HG02885 (cell line): Measurements from ENCODE around the gene CDC42BPB.
A peak's percentile ranks its signal among the peaks of the same experiment; 100 is the strongest.
"Not testable (repeated sequence)": the region's sequence is repeated elsewhere in the genome, so short reads cannot be mapped to it uniquely, and the experiment has no call there.

Source experiments
- ATAC-seq: cut with Tn5 transposase; IDR thresholded peaks from one replicate; pipeline ENCODE4 v1.9.1; 2021; ENCODE audit warnings: mild to moderate bottlenecking; ENCODE audit not compliant: unreplicated experiment, poor library complexity

CDC42BPB gene

DNA sequence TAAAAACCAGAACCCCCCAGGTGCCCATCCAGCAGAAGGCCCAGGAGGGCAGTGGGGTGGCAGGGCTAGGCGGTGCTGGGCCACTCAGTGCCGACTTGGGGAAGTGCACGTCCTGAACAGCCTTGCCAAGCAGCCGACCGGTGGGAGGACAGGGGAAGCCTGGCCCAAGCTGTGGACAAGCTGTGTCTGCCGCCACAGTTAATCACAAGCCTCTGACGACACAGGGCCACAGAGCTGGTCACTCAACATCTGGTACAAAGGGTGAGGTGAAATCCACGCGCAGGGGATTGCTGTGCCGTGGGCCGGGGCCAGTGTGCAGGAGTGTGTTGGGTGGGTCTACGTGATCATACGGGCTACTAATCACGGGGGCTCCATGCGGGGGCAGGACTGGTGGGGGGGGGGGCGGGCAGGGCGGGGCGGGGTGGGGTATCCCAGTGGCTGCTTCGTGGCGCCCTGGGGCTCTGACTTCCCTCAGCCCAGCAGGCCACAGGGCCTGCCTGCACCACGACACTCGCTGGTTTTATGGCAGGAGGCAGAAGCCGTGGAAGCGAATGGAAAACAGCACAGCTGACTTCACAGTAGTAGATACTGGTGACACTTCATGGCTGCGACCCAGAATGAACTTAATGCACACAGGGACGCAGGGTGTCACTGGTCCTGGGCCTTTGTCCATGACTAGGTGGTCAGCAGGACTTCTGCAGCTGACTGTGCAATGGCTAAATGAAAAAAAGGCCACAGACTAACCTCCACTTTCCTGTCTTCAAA lies 124.7 kb downstream of the CDC42BPB start:
- no peak for ATAC-seq

DNA sequence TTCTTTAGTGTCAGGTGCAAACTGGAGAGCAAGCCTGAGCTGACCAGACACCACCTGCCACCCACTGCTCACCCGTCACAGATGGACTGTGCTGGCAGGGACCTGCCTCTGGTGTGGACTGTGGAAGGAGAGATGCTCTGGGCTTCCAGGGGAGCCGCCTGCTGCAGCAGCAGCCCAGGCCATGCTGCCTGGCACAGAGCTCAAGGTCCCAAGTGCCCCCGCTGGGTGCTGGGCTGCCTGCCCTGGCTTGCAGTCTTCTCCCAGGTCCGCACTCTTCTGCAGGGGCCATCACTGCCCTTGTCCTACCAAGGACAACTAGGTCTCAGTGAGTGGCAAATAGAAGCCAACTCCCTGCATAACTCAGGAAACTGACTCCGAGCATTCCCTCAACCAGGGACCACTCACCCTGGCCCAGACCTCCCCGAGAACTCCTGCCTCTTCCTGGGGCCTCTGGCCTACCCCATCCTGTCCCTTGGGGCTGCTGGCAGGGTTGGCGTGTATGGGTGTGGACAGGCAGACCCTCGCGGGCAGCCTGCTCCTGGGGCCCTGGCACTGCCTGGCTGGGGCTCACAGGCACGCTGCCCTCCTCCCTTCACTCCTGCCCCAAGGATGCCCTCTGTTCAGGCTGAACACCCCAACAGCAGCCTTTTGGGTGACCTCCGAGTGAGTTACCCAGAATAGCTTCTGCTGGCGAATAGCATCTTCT lies 125.6 kb downstream of the CDC42BPB start:
- no peak for ATAC-seq

DNA sequence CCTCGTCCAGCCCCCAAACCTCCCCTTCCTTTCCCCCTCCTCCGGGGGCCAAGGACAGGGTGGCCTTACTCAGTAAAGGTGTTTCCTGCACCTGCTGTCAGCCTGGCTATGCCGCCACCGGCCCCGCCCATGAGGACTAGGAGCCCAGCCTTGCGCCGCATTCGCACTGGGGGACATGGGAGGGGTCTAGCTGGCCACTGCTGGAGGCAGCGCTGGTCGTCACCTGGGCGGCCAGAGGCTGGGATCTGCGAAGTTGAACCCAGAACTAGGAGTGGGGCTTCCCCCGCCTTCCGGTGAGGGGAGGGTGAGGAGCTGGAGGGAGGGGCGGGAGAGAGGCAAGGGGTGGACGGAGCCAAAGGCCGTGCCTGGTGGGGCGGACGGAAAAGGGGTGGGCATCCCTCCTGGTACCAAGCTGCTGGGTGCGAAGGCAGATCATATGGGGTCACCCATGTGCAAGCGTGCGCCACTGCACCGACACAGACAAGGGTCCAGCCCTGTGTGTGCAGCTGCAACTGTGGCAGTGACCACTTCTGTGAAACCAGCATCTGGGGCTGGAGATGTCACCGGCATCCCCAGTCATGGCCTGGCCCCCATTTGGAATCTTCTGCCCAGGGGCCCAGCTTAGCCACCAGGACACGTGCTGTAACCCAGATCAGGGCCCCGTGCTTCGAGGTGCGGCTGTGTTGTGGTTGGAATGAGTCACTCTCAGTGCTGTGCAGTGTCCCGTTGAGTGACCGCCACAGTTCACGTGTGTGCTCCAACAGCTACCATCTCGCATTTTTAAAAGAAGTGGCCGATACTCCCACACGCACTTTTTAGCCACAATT lies 126.4 kb downstream of the CDC42BPB start:
- ATAC-seq: peak; percentile 47

DNA sequence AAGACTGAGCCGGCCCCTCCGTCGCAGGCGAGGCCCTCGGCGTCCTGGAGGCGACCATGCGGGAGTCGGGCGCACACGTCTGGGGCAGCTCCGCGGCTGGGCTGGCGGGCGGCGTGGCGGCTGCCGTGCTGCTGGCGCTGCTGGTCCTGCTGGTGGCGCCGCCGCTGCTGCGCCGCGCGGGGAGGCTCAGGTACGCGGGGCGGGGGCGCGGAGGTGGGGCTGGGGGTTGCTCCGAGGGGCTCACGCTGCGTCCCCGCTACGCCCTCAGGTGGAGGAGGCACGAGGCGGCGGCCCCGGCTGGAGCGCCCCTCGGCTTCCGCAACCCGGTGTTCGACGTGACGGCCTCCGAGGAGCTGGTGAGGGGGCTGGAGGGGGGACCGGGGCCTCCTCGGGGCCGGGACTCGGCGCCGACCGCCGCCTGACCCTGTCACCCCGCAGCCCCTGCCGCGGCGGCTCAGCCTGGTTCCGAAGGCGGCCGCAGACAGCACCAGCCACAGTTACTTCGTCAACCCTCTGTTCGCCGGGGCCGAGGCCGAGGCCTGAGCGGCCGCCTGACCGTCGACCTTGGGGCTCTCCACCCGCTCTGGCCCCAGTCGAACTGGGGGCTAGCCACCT lies 127.1 kb downstream of the CDC42BPB start:
- no peak for ATAC-seq

DNA sequence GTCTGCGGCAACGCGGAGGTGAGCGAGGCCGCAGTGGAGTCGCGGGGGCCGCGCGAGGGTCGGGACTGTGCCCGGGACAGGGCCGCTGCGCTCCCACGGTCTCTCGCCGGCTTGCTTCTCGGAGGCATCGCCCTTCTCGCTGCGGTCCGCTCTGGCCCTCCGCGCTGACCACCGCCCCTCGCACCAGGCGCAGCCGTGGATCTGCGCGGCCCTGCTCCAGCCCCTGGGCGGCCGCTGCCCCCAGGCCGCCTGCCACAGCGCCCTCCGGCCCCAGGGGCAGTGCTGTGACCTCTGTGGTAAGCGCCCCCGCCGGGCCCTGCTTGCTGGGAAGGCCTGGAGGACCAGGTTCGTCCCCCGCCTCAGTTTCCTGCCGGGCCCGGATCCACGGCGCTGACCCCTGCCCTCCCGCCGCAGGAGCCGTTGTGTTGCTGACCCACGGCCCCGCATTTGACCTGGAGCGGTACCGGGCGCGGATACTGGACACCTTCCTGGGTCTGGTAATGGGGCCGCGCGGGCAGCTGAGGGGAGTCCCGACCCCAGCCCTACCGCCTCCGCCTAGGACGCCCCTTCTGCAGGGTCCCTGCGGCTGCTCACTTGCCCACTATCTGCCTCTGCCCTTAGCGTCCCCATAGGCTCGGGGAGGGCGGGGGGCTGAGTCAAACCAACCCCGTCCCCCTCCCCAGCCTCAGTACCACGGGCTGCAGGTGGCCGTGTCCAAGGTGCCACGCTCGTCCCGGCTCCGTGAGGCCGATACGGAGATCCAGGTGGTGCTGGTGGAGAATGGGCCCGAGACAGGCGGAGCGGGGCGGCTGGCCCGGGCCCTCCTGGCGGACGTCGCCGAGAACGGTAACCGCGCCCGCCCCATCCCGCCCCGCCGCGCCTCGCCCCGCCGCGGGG lies 127.9 kb downstream of the CDC42BPB start:
- no peak for ATAC-seq

DNA sequence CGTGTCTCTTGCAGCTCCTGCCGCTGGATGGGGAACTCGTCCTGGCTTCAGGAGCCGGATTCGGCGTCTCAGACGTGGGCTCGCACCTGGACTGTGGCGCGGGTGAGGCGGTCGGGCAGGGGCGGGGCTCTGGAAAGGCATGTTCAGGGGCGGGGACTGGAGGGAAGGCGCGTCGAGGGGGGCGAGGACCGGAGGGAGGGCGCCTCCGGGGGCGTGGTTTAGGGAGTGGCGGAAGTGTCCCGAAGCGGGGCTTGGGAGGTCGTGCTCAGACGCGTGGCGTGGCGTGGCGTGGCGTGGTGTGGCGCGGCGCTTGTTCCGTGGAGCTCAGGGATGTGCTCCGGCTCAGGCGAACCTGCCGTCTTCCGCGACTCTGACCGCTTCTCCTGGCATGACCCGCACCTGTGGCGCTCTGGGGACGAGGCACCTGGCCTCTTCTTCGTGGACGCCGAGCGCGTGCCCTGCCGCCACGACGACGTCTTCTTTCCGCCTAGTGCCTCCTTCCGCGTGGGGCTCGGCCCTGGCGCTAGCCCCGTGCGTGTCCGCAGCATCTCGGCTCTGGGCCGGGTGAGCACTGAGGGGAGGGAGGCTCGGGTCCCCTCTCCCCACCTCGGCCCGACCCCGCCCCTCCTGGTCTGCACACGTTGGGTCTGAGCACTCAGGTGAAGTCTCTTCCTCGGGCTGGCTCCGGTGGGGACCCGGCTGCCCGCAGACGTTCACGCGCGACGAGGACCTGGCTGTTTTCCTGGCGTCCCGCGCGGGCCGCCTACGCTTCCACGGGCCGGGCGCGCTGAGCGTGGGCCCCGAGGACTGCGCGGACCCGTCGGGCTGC lies 128.7 kb downstream of the CDC42BPB start:
- ATAC-seq: peak; percentile 54

DNA sequence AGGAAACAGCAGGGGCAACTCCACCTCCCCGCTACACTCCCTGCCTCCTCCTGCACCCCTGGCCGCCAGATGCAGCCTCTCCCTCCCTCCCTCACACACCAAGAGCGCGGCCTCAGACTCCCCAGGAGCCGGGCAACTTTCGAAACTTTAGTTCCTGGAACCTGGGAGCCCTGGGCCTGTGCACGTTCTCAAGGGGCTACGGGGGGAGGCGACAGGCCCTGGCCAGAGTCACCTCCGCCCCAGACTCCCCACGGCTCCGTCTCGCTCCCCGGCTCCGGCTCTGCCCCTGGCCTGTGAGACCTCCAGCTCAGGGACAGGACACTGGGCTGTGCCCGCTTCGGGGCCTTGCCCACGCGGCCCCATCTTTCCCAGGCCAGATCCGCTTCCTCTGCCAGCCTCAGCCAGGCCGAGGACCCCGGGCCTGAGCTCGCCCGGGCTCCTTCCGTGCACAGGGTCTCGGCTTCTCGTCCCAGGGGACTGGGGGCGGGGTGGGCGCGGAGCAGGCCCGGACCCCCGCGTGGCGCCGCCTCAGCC lies 129.4 kb downstream of the CDC42BPB start:
- ATAC-seq: no peak

DNA sequence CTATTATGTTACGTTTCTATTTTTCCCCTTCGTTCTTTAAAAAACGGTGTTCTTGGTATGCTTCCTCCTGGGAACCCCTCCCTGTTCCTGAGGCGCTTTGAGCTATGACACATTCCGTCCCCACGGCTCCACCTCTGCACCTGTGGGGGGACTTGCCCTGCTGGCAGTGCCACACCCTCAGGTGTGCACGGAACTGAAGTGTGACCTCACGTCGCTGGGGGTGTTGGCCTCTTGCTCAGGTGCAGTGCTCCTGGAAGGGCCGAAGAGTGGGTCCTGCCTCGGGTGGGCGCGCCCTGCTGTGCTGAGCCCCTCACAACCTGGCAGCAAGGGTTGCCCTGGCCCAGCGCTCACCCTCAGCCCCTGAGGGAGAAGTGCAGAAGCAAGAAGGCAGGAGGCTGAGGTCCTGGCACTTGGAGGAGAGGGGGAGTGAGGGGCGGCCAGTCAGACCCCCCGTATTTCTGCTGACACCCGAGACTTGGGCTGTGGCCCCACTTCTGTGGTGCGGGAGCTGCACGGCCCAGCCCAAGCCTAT lies 129.9 kb downstream of the CDC42BPB start:
- ATAC-seq: no peak

DNA sequence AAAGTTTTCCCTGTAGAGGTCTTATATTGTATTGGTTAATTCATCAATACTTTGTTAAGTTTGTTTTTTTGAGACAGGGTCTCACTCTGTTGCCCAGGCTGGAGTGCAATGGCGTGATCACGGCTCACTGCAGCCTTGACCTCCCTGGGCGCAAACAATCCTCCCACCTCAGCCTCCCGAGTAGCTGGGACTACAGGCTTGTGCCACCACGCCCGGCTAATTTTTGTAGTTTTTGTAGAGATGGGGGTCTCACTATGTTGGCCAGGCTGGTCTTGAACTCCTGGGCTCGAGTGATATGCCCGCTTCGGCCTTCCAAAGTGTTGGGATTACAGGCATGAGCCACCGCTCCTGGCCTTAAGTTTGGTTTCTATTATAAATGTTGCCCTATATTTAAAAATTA lies 130.5 kb downstream of the CDC42BPB start:
- ATAC-seq: not testable (repeated sequence)

DNA sequence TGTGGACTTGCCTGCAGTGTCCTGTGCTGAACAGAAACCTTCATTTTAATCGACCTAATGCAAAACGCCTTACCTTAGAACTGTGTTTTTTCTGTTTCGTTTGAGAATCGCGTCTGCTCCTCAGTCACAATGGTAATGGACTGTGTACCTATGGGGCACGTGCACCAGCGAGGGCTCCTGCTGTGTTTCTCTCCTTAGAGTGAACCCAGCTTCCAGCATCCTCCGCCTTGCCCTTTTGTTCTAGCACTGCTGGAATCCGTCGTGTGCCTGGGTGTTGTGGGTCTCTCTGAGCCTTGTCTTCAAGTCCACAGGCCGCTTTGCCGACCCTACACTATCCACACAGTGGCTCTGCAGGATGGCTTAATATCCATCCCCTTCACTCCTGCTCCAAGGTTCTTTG lies 131.2 kb downstream of the CDC42BPB start:
- no peak for ATAC-seq

DNA sequence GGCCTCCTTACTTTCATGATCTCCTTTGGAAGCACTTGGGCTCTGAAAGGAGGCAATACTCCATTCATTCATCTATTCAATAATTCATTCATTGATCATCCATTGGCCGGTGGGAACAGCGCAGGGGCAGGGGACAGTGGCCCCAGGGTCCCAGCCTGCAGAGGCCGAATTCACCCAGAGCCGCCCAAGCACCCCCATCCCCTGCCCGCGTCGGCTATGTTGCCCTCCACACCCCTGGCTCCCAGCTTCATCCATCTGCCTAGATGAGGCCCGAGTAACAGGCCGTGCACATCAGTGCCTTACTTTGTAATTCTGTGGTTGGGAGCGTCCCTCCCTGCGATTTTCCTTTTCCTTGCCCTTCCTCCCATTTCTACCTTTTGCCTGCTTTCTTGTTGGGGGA lies 131.7 kb downstream of the CDC42BPB start:
- no peak for ATAC-seq

DNA sequence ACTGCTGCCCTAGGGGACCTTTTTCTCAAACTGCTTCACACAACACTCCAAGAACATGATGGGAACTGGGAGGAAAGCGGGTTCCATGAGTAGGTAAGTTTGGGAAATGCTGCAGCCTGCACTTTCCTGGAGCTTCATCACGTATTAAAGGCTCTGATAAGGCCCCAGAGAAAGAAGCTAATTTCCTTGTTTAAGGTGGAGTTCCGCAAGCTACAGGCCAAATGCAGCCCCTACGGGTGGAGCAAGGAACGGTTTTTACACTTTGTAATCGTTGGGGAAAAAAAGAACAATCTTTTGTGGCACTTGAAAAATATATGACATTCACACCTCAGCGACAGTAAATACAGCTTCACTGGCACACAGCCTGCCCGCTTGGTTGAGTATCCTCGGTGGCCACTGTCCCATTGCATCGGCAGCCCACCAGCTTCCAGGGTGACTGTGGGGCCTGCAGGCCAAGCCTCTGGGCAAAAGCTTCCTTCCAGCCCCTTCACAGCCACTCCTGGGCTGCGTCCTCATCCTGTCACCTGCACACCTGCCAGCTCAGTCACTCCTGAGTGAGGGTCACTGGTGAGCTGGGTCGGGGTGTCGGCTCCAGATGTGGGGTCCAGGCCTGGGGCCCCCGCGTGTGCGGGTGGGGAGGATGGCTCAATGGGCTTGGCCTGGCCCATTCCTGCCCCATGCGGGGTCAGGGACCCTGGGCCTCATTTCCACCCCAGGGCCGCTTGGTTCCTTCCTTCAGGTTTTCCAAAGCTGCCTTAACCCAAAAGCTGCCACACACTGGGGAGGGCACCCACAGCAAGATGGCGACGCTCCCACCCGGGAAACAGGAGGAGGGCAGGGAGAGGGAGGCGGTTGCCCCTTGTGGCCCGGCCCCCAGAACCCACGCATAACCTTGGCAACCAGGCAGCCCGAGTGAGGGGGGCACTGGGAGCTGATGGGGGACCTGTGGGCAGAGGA lies 132.4 kb downstream of the CDC42BPB start:
- no peak for ATAC-seq

DNA sequence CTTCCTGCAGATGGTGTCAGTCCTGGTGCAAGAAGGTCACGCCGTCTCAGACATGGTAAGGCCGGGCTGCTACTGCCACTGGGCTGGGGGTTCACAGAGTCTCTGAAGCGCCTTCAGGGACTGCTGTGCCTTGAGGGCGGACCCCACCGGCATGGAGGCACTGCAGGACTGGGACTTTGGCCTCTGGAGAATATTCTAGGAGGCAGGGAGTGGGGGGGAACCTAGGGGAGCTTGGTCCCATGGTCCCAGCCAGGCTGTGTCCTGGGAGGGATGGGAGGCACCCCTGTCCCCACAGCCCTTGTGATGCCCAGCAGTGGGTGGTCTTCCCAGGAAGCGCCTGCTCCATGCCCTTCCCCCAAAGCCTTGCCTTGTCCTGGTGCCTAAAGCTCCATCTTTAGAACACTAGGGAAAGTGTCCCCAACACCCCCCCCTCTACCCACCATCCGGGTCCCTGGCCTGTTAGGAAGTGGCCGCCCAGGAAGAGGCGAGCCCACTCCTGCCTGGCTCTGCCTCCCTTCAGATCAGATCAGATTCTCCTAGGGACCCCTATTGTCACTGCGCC lies 133.3 kb downstream of the CDC42BPB start:
- ATAC-seq: no peak

DNA sequence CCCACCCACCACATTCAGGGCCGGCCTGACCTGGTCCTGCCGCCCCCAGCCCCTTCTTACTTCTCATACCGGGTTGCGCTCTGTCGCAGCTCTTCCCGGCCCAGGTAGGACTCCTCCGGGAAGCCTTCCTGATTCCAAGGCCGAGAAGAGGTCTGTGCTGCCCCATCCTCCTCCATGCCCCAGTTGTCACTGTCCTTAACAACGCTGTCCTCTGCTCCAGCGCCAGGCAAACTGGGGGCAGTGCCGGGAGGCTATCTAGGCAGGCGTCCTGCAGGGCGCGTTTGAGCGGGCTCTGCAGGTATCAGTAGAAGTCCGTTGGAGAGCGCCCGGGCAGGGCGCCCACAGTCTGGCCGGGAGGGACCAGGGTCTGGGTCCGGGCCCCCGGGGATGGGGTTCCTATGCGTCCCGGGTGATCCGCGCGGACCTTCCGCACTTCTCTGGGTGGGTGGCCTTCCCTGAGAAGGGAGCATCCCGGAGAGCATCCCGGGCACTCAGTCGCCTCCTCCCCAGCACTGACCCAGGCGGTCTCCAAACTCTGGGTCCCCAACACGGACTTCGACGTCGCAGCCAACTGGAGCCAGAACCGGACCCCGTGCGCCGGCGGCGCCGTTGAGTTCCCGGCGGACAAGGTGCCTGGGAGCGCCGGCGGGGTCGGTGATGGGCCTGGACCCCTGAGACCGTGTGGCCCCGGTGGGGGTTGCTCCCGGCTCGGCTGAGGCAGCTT lies 134.0 kb downstream of the CDC42BPB start:
- ATAC-seq: no peak

DNA sequence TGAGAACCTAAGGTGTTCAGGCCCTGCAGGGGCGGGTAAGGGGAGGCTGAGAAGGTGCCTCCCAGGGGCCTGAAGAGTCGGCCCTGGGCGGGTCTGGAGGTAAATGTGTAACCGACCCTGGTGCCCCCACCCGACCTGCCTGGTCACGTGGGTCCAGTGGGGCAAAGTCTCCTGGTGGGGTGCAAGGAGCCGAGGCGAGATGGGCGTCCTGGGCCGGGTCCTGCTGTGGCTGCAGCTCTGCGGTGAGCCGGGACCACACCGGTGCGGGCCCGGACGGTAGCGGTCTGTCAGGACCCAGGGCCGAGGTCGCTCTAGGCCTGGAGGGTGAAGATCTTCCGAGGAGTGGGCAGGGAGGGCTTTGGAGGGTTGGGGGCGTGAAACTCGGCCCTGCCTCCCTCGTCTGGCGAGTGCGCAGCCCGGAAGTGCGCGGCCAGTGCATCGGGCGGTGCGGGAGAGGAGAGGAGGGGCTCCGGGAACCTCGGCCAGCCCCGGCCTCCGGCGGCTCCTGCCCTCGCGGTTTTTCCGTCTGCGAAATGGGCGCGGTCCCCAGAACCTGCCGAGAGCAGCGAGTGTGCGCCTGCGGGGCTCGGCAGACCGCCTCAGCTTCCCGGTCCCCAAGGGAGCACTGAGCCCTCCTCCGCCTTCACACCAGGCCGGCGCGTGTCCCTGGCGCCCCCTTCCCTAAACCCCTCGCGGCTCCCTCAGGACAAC lies 134.7 kb downstream of the CDC42BPB start, which contains the start of gene AMN:
AMN (plus strand) TSS at position 174 of the 711 bp plus-strand sequence; CDS start at position 200, 26 bp downstream.
- ATAC-seq: no peak

DNA sequence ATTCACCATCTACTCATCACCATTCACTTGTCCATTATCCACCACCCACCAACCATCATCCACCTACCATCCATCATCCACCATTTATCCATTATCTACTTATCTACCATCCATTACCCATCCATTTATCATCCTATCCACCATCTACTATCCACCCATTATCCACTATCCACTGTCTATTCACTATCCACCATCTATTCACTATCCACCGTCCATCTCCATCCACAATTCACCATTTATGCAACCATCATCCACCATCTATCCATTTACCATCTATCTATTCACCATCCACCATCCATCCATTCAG lies 136.4 kb downstream of the CDC42BPB start:
- ATAC-seq: no peak
